GM19193 (cell line): ENCODE measurements around the gene FMN1.

Experiments
- POLR2A ChIP-seq: IDR thresholded peaks from 4 replicates; pipeline ENCODE4 v1.6.1; 2011; ENCODE audit not compliant: insufficient read depth, insufficient read length; ENCODE audit errors: extremely low read depth

FMN1 gene

GRCh38 chr15:33021806-33022389 is 172.6 kb downstream of the FMN1 start:
- TF ChIP-seq POLR2A: no peak

DNA sequence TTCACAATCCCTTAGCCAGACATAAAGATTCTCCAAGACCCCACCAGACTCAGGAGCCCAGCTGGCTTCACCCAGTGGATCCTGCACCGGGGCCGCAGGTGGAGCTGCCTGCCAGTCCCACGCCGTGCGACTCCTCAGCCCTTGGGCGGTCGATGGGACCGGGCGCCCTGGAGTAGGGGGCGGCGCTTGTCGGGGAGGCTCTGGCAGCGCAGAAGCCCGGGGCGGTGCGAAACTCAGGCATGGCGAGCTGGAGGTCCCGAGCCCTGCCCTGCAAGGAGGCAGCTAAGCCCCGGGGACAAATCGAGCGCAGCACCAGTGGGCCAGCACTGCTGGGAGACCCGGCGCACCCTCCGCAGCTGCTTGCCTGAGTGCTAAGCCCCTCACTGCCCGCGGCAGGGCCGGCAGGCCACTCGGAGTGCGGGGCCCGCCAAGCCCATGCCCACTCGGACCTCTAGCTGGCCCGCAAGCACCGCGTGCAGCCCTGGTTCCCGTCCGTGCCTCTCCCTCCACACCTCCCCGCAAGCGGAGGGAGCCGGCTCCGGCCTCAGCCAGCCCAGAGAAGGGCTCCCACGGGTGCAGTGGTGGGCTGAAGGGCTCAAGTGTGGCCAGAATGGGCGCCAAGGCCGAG is 175.0 kb downstream of the FMN1 start:
- TF ChIP-seq POLR2A: no peak

DNA sequence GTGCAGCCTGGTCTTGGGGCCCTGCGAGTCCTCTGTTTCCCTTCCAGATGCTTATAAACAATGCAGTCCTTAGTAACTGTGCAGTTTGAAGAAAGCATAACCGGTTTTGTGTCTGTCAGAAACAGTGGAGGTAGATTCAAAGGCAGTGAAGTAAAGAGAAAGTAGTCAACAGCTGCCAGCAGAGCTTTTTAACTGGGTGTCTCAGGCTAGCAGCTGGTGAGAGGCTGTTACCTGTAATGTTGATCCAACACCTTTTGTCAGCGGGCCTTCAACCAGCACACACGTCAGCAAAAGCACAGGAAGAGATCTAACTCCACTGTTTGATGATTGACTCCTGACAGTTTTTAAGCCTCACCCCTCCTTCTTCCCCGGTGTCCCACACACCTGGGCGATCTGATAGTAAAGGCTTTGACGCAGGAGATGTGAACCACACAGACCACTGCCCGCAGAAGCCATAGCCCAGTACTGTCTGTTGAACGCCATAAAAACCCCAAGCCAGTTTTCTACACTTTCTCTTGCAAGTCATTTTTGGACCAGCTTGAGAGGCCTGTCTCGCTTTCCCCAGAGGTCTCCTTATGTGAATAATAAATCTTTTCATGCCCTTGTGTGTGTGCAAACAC is 178.0 kb downstream of the FMN1 start:
- no peak for TF ChIP-seq POLR2A

- TF ChIP-seq POLR2A: no peak
Measured at GRCh38 chr15:33014586-33014985, 179.9 kb downstream of the FMN1 start.

DNA sequence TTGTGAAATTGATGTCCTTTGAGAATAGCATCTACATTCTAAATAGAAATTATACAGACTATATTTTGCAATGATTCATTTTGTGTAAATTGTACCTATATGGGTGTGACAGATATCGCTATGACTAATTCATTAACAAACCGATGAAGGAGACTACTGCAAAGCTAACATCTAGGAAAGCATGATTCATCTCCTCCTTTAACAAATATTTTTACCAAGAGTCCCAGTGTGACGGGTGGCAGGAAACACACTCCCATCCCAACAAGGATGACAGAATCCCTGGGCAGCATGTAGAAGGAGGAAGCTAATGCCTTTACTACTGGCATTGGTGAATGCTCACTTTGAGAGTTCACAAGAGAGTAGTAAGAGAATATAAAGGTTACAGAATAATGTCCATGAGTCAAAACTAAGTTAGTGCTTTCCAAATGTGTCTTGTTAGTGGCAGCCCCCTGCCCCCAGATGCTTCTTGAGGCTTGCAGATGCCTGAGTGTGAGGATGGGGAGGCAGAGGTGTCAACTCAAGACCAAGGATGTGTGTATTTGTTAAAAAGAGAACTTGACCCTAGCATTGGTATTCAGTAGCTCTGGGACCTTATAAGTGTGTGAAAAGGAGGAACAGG is 180.6 kb downstream of the FMN1 start:
- no peak for TF ChIP-seq POLR2A

DNA sequence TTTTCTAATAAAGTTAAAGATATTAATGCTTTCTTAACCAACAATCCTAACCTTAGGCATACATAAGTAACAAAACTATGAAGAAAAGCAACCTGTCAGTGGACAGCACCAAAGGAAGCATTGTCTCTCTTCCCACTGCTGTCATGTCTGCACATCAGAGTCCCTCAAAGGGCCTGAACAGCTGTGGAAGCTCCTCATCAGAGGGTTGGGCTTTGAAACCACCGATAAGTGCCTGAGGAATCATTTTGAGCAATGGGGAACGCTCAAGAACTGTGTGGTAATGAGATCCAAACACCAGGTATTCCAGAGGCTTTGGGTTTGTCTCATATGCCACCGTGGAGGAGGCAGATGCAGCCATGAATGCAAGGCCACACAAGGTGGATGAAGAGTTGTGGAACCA is 182.5 kb downstream of the FMN1 start:
- no peak for TF ChIP-seq POLR2A

DNA sequence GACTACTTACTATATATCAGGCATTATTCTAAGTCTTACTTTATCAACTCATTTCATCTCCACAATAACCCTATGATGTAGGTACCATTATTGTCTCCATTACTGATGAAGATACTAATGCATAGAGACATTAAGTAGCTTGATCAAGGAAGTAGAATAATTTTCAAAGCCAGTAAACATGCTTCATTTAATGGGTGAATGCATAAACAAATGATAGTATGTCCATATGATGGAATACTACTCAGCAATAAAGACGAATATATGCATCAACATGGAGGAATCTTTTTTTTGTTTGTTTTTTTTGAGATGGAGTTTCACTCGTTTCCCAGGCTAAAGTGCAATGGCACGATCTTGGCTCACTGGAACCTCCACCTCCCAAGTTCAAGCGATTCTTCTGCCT is 184.9 kb downstream of the FMN1 start:
- TF ChIP-seq POLR2A: no peak

DNA sequence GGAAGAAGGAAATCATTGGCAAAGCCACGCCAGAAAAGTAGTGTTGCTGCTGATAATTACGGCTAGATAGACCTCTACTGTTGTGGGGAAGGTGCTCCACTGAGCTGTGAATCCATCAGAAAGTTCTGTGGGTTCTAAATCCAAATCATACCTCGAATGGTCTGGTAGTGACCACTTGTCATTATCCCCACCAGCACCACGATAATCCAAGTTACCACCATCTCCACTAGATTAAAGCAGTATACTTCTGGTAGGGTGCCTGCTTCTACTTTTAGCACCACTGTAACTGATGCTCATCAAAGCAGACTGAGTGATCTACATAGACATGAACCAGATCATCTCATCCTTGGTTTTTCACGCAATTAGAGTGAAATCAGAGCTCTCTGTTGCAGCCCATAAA is 185.5 kb downstream of the FMN1 start:
- no peak for TF ChIP-seq POLR2A

- no peak for TF ChIP-seq POLR2A
Measured at GRCh38 chr15:33008284-33008995, 186.1 kb downstream of the FMN1 start.

DNA sequence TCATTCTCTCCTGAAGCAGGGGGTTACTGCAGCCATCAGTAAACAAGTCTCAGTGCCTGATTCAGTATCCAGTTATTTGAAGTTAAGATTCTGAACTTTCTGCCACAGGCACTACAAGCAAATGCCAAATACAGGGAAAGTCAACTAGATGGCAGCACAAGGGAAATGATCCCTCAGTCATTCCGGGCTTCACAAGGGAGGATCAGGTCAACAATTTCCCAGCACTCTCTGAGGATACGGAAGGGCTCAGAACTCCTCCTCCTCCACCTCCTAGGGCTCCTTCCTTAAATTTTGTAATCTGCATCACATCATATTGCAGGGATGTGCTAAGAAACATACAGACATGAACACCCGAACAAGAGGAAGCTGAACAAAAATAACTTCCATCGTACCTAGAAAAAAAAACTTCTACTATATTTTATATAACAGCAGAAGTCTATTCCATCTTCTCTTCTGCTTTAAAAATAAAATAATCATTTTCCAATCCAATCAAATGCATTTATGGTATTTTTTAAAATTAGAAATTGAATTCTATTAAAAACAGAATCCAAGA is 187.1 kb downstream of the FMN1 start:
- TF ChIP-seq POLR2A: no peak

DNA sequence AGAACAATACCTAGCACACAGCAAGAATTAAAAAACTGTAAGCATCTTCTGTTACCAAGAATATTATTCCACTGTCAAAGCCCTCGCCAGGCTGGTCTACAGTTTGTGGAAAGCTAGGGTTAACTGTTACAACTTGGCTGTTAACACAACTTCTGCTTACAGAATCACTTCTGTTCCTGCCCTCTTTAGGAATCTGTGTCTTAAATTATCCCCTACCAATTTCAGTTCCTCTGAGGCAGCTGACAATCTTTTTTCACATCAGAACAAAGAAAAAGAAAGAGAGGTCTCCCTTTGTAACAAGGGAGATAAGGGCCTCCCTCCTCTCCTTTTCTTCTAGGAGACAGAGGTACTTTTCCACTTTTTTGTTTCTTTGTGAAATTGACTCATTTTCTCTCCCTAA is 188.9 kb downstream of the FMN1 start:
- no peak for TF ChIP-seq POLR2A

DNA sequence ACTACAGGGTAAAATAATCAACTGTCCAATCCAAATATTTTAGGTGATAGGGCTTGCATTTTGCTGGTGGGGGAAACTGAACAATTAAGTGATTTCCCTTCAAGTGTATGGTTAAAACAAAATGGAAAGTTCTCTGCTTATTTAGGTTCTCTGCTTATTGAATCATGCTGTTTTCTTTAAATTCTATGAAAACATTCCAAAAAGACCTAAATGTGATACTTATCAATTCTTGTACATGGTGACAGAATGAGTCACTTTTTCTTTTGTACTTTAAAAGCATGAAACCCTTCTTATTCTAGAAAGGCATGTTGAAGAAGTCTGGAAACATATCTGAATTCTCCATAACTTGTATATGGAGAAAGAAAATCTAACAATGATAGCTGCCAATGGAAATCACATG is 192.6 kb downstream of the FMN1 start:
- TF ChIP-seq POLR2A: no peak

DNA sequence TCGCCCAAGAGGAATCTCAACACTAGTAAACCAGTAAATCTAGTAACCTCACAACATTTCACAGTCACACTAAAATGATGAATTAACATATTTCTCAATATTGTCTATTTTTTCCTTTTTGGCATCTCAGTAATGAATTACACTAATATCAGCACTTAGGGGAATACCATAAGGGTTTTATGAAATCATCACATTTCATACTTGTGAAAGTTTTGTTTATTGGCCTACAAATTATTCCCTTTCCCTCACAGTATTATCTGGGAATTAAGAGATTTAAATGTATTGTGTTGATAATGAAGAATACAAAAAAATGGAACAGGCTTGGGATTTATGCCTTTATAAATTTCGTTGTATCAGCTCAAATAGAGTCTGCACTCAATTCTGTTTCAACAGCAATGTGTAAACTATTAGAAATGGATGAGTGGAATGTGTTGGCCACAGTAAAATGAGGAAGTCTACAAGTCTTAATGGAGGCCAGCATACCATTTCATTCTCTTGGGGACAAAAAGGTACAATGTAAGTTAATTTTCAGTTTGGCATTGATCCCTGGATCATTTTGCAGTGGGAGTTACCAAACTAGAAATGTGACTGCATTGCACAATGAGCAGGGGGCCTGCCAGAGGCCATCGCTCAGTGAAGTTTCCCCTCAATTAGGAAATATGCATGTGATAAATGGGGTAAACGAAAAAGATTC is 195.4 kb downstream of the FMN1 start:
- no peak for TF ChIP-seq POLR2A

GRCh38 chr15:32998182-32998581 is 196.3 kb downstream of the FMN1 start:
- no peak for TF ChIP-seq POLR2A
